KMS-11 (cell line): ENCODE data around the gene SLC22A23.

Experiments used
- H2AFZ ChIP-seq: fragments of 200-600 bp; sonication (generic); 2 replicates; pipeline ENCODE4 v1.6.1; 2016; ENCODE audit warnings: antibody characterized with exemption, mixed run types, low read depth
- H3K27ac ChIP-seq: fragments of 200-600 bp; sonication (generic); 2 replicates; pipeline ENCODE4 v1.6.1; 2016; ENCODE audit warnings: mild to moderate bottlenecking, mixed run types
- H3K27me3 ChIP-seq: fragments of 200-600 bp; sonication (generic); 2 replicates; pipeline ENCODE4 v1.6.1; 2017; ENCODE audit warnings: mild to moderate bottlenecking, low read depth, mixed run types, moderate library complexity; ENCODE audit not compliant: insufficient read depth
- H3K36me3 ChIP-seq: fragments of 200-600 bp; sonication (generic); 2 replicates; pipeline ENCODE4 v1.6.1; 2017; ENCODE audit warnings: mild to moderate bottlenecking, mixed run types; ENCODE audit not compliant: insufficient read depth
- H3K4me1 ChIP-seq: fragments of 200-600 bp; sonication (generic); 2 replicates; pipeline ENCODE4 v1.6.1; 2016; ENCODE audit warnings: mild to moderate bottlenecking, low read depth, mixed run types; ENCODE audit not compliant: poor library complexity, severe bottlenecking
- H3K4me2 ChIP-seq: fragments of 200-600 bp; sonication (generic); 2 replicates; pipeline ENCODE4 v1.7.0; 2016; ENCODE audit warnings: mild to moderate bottlenecking, mixed run types
- H3K4me3 ChIP-seq: fragments of 200-600 bp; sonication (generic); IDR thresholded peaks from 2 replicates; pipeline ENCODE4 v1.6.1; 2017; ENCODE audit warnings: low read depth, low read length, mixed read lengths; ENCODE audit not compliant: insufficient read depth
- H3K79me2 ChIP-seq: fragments of 200-600 bp; sonication (generic); 2 replicates; pipeline ENCODE4 v1.6.1; 2016; ENCODE audit warnings: low read depth, mixed run types; ENCODE audit not compliant: insufficient read depth
- H3K9ac ChIP-seq: fragments of 200-600 bp; sonication (generic); 2 replicates; pipeline ENCODE4 v1.6.1; 2016; ENCODE audit warnings: mild to moderate bottlenecking, mixed run types
- H4K20me1 ChIP-seq: fragments of 200-600 bp; sonication (generic); 2 replicates; pipeline ENCODE4 v1.6.1; 2016; ENCODE audit warnings: mild to moderate bottlenecking, mixed run types; ENCODE audit not compliant: insufficient read depth
- CTCF ChIP-seq: fragments of 200-600 bp; sonication (generic); conservative IDR thresholded peaks from 2 replicates; pipeline ENCODE4 v1.6.1; 2017; ENCODE audit warnings: low read depth, mild to moderate bottlenecking, antibody characterized with exemption, low read length, moderate library complexity, mixed read lengths

SLC22A23 gene

GRCh38 chr6:3315841-3316240, 141.0 kb downstream of the SLC22A23 start:
- no peaks in the 10 kb centered on the region for H3K36me3 ChIP-seq
- no peaks in the 10 kb centered on the region for H4K20me1 ChIP-seq
- no peak for TF ChIP-seq CTCF
- H3K9ac ChIP-seq: no peak overlapping the region
- H3K79me2 ChIP-seq: no peaks in the 10 kb centered on the region
- no peaks in the 10 kb centered on the region for H3K4me1 ChIP-seq
- no peak overlapping the region for H3K4me3 ChIP-seq
- H3K27me3 ChIP-seq: no peaks in the 10 kb centered on the region
- H2AFZ ChIP-seq: no peak overlapping the region
- no peak overlapping the region for H3K4me2 ChIP-seq
- no peak overlapping the region for H3K27ac ChIP-seq

- Histone ChIP-seq H3K27me3 (no peaks in the 10 kb centered on the region), H3K4me2 (no peak overlapping the region), H3K4me1 (peaks cover 1% of the 10 kb centered on the region), H3K36me3 (no peaks in the 10 kb centered on the region), H3K9ac (no peak overlapping the region), H3K79me2 (no peaks in the 10 kb centered on the region), H4K20me1 (no peaks in the 10 kb centered on the region), H3K4me3 (no peak overlapping the region), H2AFZ (no peak overlapping the region), H3K27ac (no peak overlapping the region)
- TF ChIP-seq CTCF: no peak
These were observed 142.0 kb downstream of the SLC22A23 start for GRCh38 chr6:3314621-3315467.

- no peak overlapping the region for H3K9ac ChIP-seq
- peaks cover 8% of the 10 kb centered on the region for H3K4me1 ChIP-seq
- no peak overlapping the region for H3K27ac ChIP-seq
- H2AFZ ChIP-seq: no peak overlapping the region
- H3K4me3 ChIP-seq: no peak overlapping the region
- TF ChIP-seq CTCF: no peak
- no peaks in the 10 kb centered on the region for H3K79me2 ChIP-seq
- H3K27me3 ChIP-seq: no peaks in the 10 kb centered on the region
- no peaks in the 10 kb centered on the region for H3K36me3 ChIP-seq
- H4K20me1 ChIP-seq: no peaks in the 10 kb centered on the region
- no peak overlapping the region for H3K4me2 ChIP-seq
These were observed 142.7 kb downstream of the SLC22A23 start for GRCh38 chr6:3314176-3314575.

GRCh38 chr6:3312604-3313231, 144.1 kb downstream of the SLC22A23 start:
- H3K36me3 ChIP-seq: no peaks in the 10 kb centered on the region
- no peak for TF ChIP-seq CTCF
- no peak overlapping the region for H2AFZ ChIP-seq
- no peak overlapping the region for H3K4me3 ChIP-seq
- H3K27me3 ChIP-seq: no peaks in the 10 kb centered on the region
- H3K79me2 ChIP-seq: no peaks in the 10 kb centered on the region
- no peaks in the 10 kb centered on the region for H4K20me1 ChIP-seq
- H3K9ac ChIP-seq: no peak overlapping the region
- H3K4me1 ChIP-seq: peaks cover 13% of the 10 kb centered on the region
- no peak overlapping the region for H3K27ac ChIP-seq
- no peak overlapping the region for H3K4me2 ChIP-seq
